ENCODE results near the gene UBE4B.

- TF ChIP-seq CTCF (IDR thresholded peaks at IDR 0.05; ENCODE audit: low read depth, low read length, missing input control) (no peak), GABPA (IDR thresholded peaks at IDR 0.05 in 1 of 2, conservative IDR thresholded peaks at IDR 0.05 in 1 of 2) (no peak), RXRA (IDR thresholded peaks at IDR 0.05) (no peak), RAD21 (IDR thresholded peaks at IDR 0.05) (no peak), MAX (IDR thresholded peaks at IDR 0.05) (no peak), SP1 (IDR thresholded peaks at IDR 0.05) (no peak), REST (IDR thresholded peaks at IDR 0.05) (no peak), EGR1 (IDR thresholded peaks at IDR 0.05; ENCODE audit: low read depth in 2 of 2) (no peak), FOXA1 (IDR thresholded peaks at IDR 0.05) (no peak), YY1 (IDR thresholded peaks at IDR 0.05) (no peak), JUND (IDR thresholded peaks at IDR 0.05) (no peak), TAF1 (conservative IDR thresholded peaks at IDR 0.05) (no peak)
Observed at GRCh38 chr1:10108134-10108663, 75.4 kb downstream of the UBE4B start.
